Measurements from ENCODE around the gene NMRK1. TPM values are rescaled to one million over a fixed set of nuclear protein-coding genes. Genes with fewer than 3 reads are reported as not detected.
A peak's percentile ranks its signal among the peaks of the same experiment; 100 is the strongest.

NMRK1 gene
- total RNA-seq, 2 experiments from 2014 or later, result 74.2 to 76.7 TPM

- peaks cover 25% of the 10 kb centered on the region for H3K4me1 Mint-ChIP-seq
- ChIA-PET POLR2A (interaction anchor here (0.8 to 1.4 kb wide), 2 partner anchors 15 to 44 kb away, joined by 3 to 9 read pairs; partner anchors contain the start of genes CARNMT1, NMRK1 and OSTF1), CTCF (interaction anchor here (0.9 to 3.0 kb wide), 3 partner anchors 43 to 298 kb away, joined by 3 to 14 read pairs (median 4); partner anchors contain the start of gene CARNMT1)
- H3K36me3 Mint-ChIP-seq (ENCODE audit: low read depth), result peaks cover 51% of the 10 kb centered on the region
- H3K27me3 Mint-ChIP-seq, result no peaks in the 10 kb centered on the region
- peak; percentile 71 for DNase-seq
- H3K27ac Mint-ChIP-seq, result peak overlapping the region; percentile 53
- no peaks in the 10 kb centered on the region for H3K9me3 Mint-ChIP-seq
- no peak overlapping the region for H3K4me3 Mint-ChIP-seq
Observed at GRCh38 chr9:75071530-75072122, 16.3 kb downstream of the NMRK1 start.

- H3K4me1 Mint-ChIP-seq, result peaks cover 24% of the 10 kb centered on the region
- DNase-seq, result no peak
- ChIA-PET POLR2A (interaction anchor here (1.6 kb wide), 1 partner anchor 18 kb away, joined by 4 read pairs; the partner anchor contains the start of gene NMRK1), CTCF (interaction anchor here (0.6 to 3.0 kb wide), 4 partner anchors 41 to 294 kb away, joined by 3 to 14 read pairs (median 4); partner anchors contain the start of genes C9orf40 and CARNMT1)
- no peak overlapping the region for H3K27ac Mint-ChIP-seq
- H3K9me3 Mint-ChIP-seq, result no peaks in the 10 kb centered on the region
- H3K4me3 Mint-ChIP-seq, result no peak overlapping the region
- no peaks in the 10 kb centered on the region for H3K27me3 Mint-ChIP-seq
- H3K36me3 Mint-ChIP-seq (ENCODE audit: low read depth), result peaks cover 69% of the 10 kb centered on the region
Observed at GRCh38 chr9:75069171-75069570, 18.8 kb downstream of the NMRK1 start.

GRCh38 chr9:75067894-75068293, 20.1 kb downstream of the NMRK1 start:
- H3K36me3 Mint-ChIP-seq (ENCODE audit: low read depth), result peaks cover 74% of the 10 kb centered on the region
- CTCF ChIA-PET, result no interaction called here
- peaks cover 22% of the 10 kb centered on the region for H3K4me1 Mint-ChIP-seq
- H3K27me3 Mint-ChIP-seq, result no peaks in the 10 kb centered on the region
- no peak for DNase-seq
- no peak overlapping the region for H3K4me3 Mint-ChIP-seq
- H3K9me3 Mint-ChIP-seq, result no peaks in the 10 kb centered on the region
- H3K27ac Mint-ChIP-seq, result no peak overlapping the region
- POLR2A ChIA-PET, result interaction anchor here (1.6 to 1.7 kb wide), 2 partner anchors 21 to 40 kb away, joined by 4 read pairs; partner anchors contain the start of gene CARNMT1

- peaks cover 4% of the 10 kb centered on the region for H3K4me1 Mint-ChIP-seq
- DNase-seq, result no peak
- H3K9me3 Mint-ChIP-seq, result no peaks in the 10 kb centered on the region
- no peak overlapping the region for H3K4me3 Mint-ChIP-seq
- POLR2A ChIA-PET, result no interaction called here
- H3K27me3 Mint-ChIP-seq, result no peaks in the 10 kb centered on the region
- CTCF ChIA-PET, result interaction anchor here (0.8 to 1.1 kb wide), 2 partner anchors 21 to 57 kb away, joined by 3 to 4 read pairs; no protein-coding TSS in a partner anchor
- peaks cover 71% of the 10 kb centered on the region for H3K36me3 Mint-ChIP-seq (ENCODE audit: low read depth)
- no peak overlapping the region for H3K27ac Mint-ChIP-seq
Observed at GRCh38 chr9:75065510-75065909, 22.4 kb downstream of the NMRK1 start.

GRCh38 chr9:75064307-75065025, 23.5 kb downstream of the NMRK1 start:
- CTCF ChIA-PET, result interaction anchor here (0.9 to 2.5 kb wide), 8 partner anchors 9 to 291 kb away, joined by 3 to 6 read pairs (median 4); partner anchors contain the start of gene CARNMT1
- no peak for DNase-seq
- H3K4me3 Mint-ChIP-seq, result no peak overlapping the region
- POLR2A ChIA-PET, result interaction anchor here (0.9 to 1.2 kb wide), 3 partner anchors 23 to 149 kb away, joined by 3 to 4 read pairs (median 3); partner anchors contain the start of genes NMRK1 and OSTF1
- no peaks in the 10 kb centered on the region for H3K27me3 Mint-ChIP-seq
- peaks cover 4% of the 10 kb centered on the region for H3K4me1 Mint-ChIP-seq
- H3K27ac Mint-ChIP-seq, result no peak overlapping the region
- H3K36me3 Mint-ChIP-seq (ENCODE audit: low read depth), result peaks cover 79% of the 10 kb centered on the region
- H3K9me3 Mint-ChIP-seq, result no peaks in the 10 kb centered on the region

GRCh38 chr9:75063556-75064305, 24.2 kb downstream of the NMRK1 start:
- no peaks in the 10 kb centered on the region for H3K27me3 Mint-ChIP-seq
- H3K27ac Mint-ChIP-seq, result no peak overlapping the region

GRCh38 chr9:75061169-75061568, 26.8 kb downstream of the NMRK1 start:
- CTCF ChIA-PET, result interaction anchor here (0.6 kb wide), 1 partner anchor 466 kb away, joined by 3 read pairs; no protein-coding TSS in a partner anchor
- H3K27ac Mint-ChIP-seq, result no peak overlapping the region
- no peaks in the 10 kb centered on the region for H3K4me1 Mint-ChIP-seq

More at GRCh38 chr9:75063556-75064305, 24.2 kb downstream of the NMRK1 start:
- no peak for DNase-seq
- ChIA-PET CTCF (interaction anchor here (0.9 to 2.5 kb wide), 7 partner anchors 8 to 291 kb away, joined by 3 to 6 read pairs (median 4); partner anchors contain the start of gene CARNMT1), POLR2A (interaction anchor here (0.7 to 1.2 kb wide), 3 partner anchors 24 to 112 kb away, joined by 3 to 4 read pairs (median 4); partner anchors contain the start of genes NMRK1 and OSTF1)
- peaks cover 80% of the 10 kb centered on the region for H3K36me3 Mint-ChIP-seq (ENCODE audit: low read depth)
- H3K4me1 Mint-ChIP-seq, result peaks cover 4% of the 10 kb centered on the region
- no peaks in the 10 kb centered on the region for H3K9me3 Mint-ChIP-seq
- H3K4me3 Mint-ChIP-seq, result no peak overlapping the region

GRCh38 chr9:75054368-75055001, 33.5 kb downstream of the NMRK1 start:
- Mint-ChIP-seq H3K9me3 (peaks cover 4% of the 10 kb centered on the region), H3K27ac (no peak overlapping the region), H3K4me3 (no peak overlapping the region), H3K4me1 (no peaks in the 10 kb centered on the region), H3K36me3 (ENCODE audit: low read depth) (peaks cover 10% of the 10 kb centered on the region), H3K27me3 (no peaks in the 10 kb centered on the region)
- CTCF ChIA-PET, result interaction anchor here (1.3 kb wide), 1 partner anchor 10 kb away, joined by 3 read pairs; no protein-coding TSS in a partner anchor
- POLR2A ChIA-PET, result interaction anchor here (1.0 kb wide), 1 partner anchor 34 kb away, joined by 3 read pairs; the partner anchor contains the start of genes NMRK1 and OSTF1
- DNase-seq, result no peak

More at GRCh38 chr9:75061169-75061568, 26.8 kb downstream of the NMRK1 start:
- DNase-seq, result no peak
- peaks cover 60% of the 10 kb centered on the region for H3K36me3 Mint-ChIP-seq (ENCODE audit: low read depth)
- H3K27me3 Mint-ChIP-seq, result no peaks in the 10 kb centered on the region
- peaks cover 2% of the 10 kb centered on the region for H3K9me3 Mint-ChIP-seq
- POLR2A ChIA-PET, result no interaction called here
- no peak overlapping the region for H3K4me3 Mint-ChIP-seq

- Mint-ChIP-seq H3K4me3 (no peak overlapping the region), H3K27ac (no peak overlapping the region), H3K36me3 (ENCODE audit: low read depth) (peaks cover 4% of the 10 kb centered on the region), H3K27me3 (no peaks in the 10 kb centered on the region), H3K4me1 (no peaks in the 10 kb centered on the region), H3K9me3 (peaks cover 4% of the 10 kb centered on the region)
- ChIA-PET CTCF (no interaction called here), POLR2A (interaction anchor here (1.0 kb wide), 1 partner anchor 34 kb away, joined by 3 read pairs; the partner anchor contains the start of genes NMRK1 and OSTF1)
- no peak for DNase-seq
Observed at GRCh38 chr9:75053869-75054268, 34.1 kb downstream of the NMRK1 start.

- H3K36me3 Mint-ChIP-seq (ENCODE audit: low read depth), result no peaks in the 10 kb centered on the region
- no peak for DNase-seq
- peaks cover 3% of the 10 kb centered on the region for H3K9me3 Mint-ChIP-seq
- no peaks in the 10 kb centered on the region for H3K4me1 Mint-ChIP-seq
- ChIA-PET POLR2A (no interaction called here), CTCF (interaction anchor here (1.7 kb wide), 1 partner anchor 277 kb away, joined by 4 read pairs; no protein-coding TSS in a partner anchor)
- H3K4me3 Mint-ChIP-seq, result no peak overlapping the region
- no peaks in the 10 kb centered on the region for H3K27me3 Mint-ChIP-seq
- H3K27ac Mint-ChIP-seq, result no peak overlapping the region
Observed at GRCh38 chr9:75051285-75051684, 36.7 kb downstream of the NMRK1 start.

- Mint-ChIP-seq H3K36me3 (ENCODE audit: low read depth) (no peaks in the 10 kb centered on the region), H3K27me3 (peaks cover 13% of the 10 kb centered on the region), H3K4me3 (no peak overlapping the region), H3K27ac (no peak overlapping the region), H3K9me3 (no peaks in the 10 kb centered on the region), H3K4me1 (no peaks in the 10 kb centered on the region)
- CTCF ChIA-PET, result no interaction called here
- DNase-seq, result no peak
- POLR2A ChIA-PET, result interaction anchor here (1.1 kb wide), 1 partner anchor 95 kb away, joined by 3 read pairs; no protein-coding TSS in a partner anchor
Observed at GRCh38 chr9:75047506-75047905, 40.4 kb downstream of the NMRK1 start.
